HUDEP-2 (cell line): ENCODE measurements around the gene CAMK2B.

ENCODE experiments used
- DNase-seq, 76 experiments: peaks; one replicate each; lab custom pipeline; 2025; ENCODE audit not compliant: unreplicated experiment in 76 of 76; lab: John Stamatoyannopoulos, UW

Gene CAMK2B

DNA sequence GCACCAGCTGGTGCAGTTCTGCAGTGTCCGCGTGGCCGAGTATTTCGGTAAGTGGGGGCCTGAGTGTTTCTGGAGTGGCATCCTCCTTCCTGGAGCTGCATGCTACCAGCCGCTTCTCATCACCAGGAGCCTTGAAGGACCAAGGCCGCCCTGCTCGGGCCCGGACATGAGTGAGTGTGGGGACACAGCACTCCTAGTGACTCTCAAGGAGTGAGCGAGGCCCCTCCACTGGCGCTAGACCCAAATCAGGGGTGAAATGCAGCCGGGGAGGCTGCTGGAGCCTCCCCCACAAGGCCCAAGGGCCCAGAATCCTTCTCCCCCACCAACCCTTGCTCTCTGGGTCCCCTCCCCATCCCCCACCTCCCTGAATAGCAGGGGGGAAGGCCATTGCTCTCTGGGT lies 48.0 kb downstream of the CAMK2B start:
- no peak for DNase-seq

- no peak for DNase-seq
Measured at GRCh38 chr7:44276571-44277221, 48.7 kb downstream of the CAMK2B start.

GRCh38 chr7:44275957-44276570 lies 49.3 kb downstream of the CAMK2B start:
- DNase-seq: no peak

DNA sequence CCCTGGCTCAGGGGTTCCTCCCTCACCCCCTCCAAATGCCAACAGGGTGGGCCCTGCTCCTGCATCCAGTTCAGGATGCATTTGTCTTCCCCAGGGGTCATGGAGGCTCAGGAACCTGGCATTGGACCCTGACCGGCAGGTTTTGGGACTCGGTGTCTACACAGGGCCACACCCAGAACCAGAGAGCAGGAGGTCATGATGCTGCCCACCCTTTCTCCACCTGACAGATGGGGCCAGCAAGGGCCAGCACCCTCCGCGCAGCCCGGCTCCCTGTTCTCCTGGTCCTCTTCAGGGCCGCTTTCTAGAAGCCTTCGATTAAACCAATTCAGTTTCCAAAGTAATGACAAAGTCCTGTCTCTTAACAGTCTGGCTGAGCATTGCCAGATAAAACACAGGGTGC lies 50.2 kb downstream of the CAMK2B start:
- no peak for DNase-seq

DNA sequence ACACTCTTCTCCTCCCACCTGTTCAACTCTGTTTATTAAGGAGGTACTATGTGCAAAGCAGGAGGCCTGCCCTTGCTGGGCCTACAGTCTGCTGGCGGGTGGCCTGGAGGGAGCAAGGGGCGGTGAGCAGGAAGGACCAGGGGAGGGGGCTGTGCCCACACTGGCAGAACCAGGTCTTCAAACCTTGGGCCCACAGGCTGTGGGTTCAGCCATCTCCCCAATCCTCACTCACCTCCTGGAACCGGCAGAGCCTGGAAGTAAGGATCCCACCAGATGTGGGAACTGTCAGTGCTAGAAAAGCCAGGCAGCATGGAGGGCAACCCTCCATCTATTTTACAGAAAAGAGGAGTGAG lies 50.8 kb downstream of the CAMK2B start:
- no peak for DNase-seq

DNA sequence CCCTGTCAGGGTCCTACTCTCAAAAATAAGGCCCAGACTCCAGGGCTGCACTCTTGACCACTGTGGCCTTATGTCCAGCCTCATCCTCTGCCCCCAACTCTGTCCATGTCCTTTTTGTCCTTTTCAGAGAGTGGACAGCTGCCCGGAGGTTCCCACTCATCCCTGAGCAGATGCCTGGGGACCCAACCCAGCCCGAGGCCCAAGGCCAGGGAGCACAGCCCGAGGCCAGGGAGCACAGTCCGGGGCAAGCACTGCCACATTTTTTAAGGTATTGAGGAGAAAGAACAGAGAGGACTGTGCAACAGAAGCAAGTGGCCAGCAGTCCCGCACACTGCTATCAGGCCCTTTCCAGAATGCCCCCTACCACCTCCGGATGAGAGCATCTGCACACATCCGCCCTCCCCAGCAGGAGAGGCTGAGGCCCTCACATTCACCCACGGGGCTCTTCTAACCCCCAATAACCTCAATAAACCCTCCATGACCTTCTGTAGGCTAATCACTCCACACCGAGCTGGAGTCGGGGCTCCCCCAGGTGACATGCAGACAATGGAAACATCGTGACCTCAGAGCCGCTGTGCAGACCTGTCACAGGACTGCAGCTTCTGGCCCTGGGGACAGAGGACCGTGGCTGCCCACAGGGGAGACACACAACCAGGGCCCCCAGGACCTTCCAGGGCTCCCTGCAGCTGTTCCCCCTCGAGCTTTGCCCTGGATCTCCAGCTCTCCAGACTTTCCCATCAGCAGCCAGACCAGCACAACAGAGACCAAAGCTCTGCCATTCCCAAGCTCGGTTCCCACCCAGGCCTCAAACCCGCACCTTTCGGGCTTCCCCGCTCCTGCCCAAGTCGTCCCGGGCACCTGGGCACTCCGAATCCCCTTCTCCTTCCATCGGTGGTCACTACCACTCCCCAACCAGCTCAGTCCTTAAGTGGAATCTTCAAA lies 51.4 kb downstream of the CAMK2B start:
- DNase-seq: no peak

- no peak for DNase-seq
Measured at GRCh38 chr7:44272981-44273380, 52.4 kb downstream of the CAMK2B start.

DNA sequence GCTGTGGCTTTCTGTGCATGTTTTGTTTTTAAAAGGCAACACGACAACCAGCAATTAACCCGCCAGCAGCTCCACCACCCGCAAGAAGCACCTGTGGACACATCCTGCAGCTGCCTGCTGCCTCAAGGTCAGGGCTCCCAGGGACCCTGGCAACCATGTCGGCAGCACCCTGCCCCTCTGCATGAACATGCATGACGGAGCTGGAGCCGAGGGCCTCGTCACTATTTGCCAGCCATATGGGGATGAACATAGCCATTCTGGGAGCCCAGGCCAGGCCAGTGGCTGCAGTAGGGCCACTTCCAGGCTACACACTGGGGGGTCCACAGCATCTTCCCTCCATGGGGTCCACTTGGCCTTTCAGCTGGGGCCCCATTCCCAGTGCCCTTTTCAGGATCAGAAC lies 52.9 kb downstream of the CAMK2B start:
- DNase-seq: no peak

DNA sequence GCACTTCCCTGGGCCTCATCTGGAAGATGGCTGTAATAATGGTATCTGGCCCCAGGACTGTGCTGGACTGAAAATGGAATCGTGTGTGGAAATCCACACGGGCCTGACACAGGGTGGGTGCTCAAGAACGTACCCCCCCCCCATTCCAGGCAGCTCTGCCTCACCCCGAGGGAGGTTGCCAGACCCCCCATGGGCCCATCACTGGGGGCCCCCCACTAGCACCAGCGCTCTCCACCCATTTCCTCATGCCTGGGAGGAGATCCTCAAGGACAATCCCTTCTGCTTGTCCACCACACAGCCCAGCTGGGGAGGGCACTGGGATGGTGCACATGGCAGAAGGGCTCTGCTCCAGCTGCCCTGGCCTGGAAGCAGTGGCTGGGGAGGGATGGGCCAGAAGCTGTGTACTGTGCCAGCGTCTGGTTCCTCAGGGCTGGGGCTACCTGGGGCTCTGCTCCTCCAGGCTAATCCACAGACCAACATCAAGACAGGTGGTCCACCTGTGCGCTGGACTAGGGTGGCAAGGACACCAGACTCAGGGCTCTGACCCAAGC lies 55.4 kb downstream of the CAMK2B start:
- DNase-seq: no peak

DNA sequence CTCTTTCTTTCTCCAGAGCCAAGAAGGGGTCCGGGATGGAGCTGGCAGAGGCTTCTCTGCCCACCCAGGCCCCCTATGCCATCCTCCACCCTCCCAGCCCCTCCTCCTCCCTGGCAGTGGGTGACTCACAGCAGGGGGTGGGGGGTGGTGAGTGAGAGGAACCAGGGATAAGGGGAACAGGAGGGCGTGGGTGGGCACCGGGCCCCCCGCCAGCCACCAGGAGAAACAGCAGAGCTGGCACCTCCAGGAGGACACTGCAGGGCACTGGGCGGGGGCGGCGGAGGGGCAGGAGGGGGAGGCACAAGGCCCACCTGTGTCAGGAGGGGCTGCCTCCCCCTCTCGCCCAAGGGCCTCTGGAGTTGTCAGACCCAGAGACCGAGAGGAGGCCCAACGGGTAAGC lies 56.0 kb downstream of the CAMK2B start:
- no peak for DNase-seq

GRCh38 chr7:44268671-44269070 lies 56.7 kb downstream of the CAMK2B start:
- DNase-seq: no peak

DNA sequence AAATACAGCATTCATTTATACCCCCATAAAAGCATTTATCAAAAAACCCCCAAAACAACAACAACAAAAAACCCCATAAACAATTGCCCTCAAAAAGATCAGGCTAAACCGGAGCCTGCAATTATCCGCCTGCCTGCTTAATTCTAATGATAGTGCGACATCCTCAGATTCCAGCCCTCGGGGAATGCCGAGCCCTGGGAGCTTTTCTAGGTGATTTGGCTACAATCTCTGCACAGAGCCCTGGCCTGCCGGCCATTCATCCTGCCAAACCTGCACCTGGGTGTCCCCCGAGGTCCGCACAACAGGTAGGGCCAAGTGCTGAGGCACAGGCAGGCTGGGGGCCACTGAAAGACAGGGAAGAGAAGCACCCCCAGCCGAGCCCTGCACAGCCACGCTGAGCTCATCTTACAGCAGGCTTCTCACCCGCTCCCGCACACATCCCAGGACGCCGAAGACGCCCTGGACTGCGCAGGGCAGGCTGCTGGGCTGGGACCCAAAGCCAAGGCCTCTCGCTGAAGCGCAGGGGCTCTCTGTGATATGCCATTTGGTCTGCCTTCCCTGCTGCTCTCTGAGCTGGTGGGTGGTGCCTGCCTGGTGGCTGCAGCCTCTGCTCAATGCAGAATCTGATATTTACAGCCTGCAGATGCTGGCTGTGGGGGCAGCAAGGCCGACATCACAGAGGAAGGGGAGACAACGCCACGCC lies 57.5 kb downstream of the CAMK2B start:
- DNase-seq: no peak

DNA sequence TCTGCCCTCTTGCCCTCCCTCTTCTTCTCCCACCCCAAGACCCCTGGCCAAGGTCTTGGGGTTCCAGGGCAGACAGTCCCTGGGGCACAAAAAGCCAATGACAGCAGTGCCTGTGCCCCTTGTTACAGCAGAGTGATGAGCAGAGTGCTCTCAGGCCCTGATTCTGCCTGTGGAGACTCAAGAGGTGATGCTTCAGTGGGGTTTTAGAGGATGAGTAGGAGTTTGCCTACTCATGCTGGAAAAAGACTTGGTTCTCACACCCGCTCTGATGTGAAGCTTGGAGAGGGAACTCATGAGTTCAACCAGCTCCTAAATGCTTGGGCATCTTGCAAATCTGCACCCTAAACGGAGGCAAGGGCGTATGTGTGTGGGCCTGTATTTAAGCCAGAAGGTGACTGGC lies 58.2 kb downstream of the CAMK2B start:
- no peak for DNase-seq

DNA sequence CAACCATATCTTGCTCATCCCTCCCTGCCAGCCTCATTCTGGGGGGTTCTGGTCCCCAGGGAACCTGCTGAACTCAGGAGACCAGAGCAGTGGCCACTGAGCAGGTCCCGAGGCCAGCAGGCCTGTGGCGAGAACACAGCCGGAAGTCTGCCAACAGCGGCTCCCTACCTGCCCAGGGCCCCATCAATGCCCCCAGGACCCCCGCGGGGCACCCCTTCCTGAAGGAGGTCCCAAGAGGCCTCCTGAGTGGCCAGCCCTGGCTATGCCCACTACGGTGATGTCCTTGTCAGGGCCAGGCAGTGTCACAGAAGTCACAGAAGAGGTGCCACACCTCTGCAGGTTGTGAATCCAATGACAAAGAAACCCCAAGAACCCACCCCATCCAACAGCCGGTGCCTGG lies 58.9 kb downstream of the CAMK2B start:
- DNase-seq: no peak

DNA sequence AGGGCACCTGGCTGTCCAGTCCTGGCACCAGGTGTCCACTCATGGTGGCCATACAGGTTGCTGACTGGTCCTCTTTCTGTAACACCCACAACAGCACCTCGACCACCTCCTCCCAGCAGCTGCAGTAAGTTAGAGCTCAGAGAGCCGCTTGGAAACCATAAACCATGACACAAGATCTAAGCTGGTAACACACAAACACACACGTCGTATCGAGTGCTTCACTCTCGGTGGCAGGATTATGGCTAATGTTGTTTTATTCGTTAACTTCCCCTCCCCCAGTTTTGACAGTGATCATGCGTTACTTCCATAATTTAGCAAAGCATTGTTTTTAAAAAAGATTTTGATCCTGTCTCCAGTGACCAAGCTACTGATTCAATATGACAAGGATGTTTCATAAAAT lies 59.7 kb downstream of the CAMK2B start:
- no peak for DNase-seq

DNA sequence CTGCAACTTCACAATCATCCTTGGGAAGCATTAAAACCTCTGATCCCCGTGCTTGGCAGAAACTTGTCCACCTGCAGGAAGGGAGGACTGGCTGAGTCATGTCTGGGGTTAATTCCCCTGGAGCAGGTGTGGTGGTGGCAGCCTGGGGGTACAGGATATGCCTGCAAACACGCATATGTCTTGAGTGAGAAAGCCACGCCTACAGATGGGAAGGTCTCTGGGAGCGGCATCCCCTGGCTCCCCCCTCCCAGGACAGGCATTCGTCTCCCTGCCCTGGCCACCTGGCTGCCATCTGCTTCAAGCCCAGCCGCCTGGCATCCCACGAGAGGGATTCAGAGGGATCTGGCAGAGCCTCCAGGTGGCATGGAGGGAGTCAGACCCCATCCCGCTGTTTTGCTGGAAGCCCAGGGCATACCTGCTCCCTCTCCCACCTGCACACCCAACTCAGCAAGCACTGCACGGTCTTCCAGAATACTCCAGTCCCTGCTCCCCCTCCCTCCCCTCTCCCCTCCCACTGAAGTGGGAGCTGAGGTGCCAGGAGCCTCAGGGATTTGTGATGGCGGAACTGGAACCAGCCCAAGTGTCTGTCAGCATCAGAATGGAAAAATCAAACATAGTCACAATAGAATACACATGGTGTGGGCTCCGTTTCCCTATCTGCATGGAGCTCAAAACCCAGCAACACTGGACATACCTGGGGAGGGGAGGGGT lies 61.0 kb downstream of the CAMK2B start:
- DNase-seq: no peak

- no peak for DNase-seq
Measured at GRCh38 chr7:44263326-44264082, 61.9 kb downstream of the CAMK2B start.

- no peak for DNase-seq
Measured at GRCh38 chr7:44262031-44262430, 63.4 kb downstream of the CAMK2B start.

GRCh38 chr7:44261240-44261639 lies 64.2 kb downstream of the CAMK2B start:
- DNase-seq: no peak
